T-helper 2 cell treated with Interferon-gamma antibody and Interleukin-4, amounts not matched to agents 100 ng/mL and 5 ng/mL, for 36 hours (primary cell): ENCODE results near the gene SP1. TPM values are rescaled to one million over a fixed set of nuclear protein-coding genes. Genes with fewer than 3 reads are reported as not detected.
"Not testable (repeated sequence)": the region's sequence is repeated elsewhere in the genome, so short reads cannot be mapped to it uniquely, and the experiment has no call there.

Source experiments
- intact Hi-C: fragments of 100-400 bp; cut with micrococcal nuclease; formaldehyde crosslinking; loops from one replicate; pipeline ENCODE4 v1.15.1; 2023
- total RNA-seq: library from RNA; stranded (reverse); gene quantifications from 2 replicates; pipeline ENCODE4 v1.2.3, GENCODE V29; 2022

SP1 gene
- total RNA-seq, 1 donor from 2014 or later, result 80.0 TPM

DNA sequence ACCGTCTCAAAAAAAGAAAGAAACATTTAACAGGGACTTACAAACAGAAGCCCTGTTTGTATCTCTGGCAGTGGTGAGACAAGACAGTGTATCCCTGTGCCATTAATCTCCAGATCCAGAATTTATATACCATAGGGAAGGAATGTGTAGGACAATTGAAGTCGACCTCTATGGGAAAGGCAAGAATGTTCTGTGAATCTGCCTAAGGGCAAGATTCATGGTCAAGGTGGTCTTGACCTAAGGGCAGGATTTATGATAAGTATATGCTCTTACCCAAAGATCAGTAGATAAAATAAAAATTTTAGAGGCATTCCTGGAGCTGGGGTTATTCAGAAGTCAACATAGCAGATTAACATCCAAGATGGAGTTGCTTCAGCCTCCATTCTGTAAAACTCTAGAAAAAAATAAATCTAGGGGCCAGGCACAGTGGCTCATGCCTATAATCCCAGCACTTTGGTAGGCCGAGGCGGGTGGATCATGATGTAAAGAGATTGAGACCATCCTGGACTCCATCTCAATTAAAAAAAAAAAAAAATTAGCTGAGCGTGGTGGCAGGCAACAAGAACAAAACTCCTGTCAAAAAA is 21.0 kb upstream of the SP1 start:
- intact Hi-C loops, result no loop called here

DNA sequence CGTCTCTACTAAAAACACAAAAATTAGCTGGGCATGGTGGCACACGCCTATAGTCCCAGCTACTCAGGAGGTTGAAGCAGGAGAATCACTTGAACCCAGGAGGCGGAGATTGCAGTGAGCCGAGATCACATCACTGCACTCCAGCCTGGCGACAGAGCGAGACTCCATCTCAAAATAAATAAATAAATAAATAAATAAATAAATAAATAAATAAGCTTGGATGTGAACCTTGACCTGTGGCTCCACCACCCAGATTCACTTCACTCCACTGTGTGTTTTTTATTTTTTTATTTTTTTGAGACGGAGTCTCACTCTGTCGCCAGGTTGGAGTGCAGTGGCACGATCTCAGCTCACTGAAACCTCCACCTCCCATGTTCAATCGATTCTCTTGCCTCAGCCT is 18.3 kb upstream of the SP1 start:
- intact Hi-C loops, result not testable (repeated sequence)

DNA sequence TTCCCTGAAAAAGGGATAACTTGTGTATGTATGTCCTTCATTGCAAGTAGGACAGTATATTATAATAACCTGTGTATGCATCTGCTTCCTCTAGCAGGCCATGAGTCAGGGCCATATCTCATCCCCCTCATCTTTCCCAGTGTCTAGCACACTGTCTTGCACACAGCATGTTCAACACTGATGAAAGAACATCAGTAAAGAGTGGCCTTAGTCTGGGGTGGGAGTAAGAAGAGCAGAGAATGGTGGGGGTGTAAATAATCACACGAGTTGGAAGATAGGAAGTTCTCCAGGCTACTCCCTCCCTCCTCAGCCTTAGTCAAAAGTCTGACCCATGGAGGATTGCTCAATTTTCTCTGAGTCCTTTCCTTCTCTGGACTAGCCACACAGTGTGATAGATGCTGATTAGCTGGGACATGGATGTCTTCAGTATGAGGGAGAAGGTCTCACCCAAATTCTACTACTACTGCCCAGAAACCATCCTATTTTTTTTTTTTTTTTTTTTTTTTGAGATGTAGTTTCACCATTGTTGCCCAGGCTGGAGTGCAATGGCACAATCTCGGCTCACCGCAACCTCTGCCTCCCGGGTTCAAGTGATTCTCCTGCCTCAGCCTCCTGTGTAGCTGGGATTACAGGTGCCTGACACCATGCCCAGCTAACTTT is 14.6 kb upstream of the SP1 start:
- intact Hi-C loops, result no loop called here

DNA sequence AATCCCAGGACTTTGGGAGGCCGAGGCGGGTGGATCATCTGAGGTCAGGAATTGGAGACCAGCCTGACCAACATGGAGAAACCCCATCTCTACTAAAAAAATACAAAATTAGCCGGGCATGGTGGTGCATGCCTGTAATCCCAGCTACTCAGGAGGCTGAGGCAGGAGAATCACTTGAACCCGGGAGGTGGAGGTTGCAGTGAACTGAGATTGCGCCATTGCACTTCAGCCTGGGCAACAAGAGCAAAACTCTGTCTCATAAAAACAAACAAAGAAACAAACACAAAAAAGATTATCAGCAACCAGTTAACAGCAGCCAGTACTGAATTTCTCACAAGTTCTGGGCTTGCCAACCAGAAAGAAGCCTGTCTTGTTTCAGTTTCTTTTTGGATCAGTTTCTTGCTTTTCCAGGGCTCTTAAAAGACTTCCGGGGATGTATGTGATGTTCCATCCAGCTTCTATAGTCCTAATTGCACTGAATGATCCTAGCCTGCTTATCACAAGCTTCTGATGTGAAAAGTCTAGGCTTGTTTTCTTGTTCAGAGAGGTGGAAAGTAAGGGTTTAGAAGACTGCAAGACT is 6.3 kb upstream of the SP1 start:
- intact Hi-C loops, result not testable (repeated sequence)

DNA sequence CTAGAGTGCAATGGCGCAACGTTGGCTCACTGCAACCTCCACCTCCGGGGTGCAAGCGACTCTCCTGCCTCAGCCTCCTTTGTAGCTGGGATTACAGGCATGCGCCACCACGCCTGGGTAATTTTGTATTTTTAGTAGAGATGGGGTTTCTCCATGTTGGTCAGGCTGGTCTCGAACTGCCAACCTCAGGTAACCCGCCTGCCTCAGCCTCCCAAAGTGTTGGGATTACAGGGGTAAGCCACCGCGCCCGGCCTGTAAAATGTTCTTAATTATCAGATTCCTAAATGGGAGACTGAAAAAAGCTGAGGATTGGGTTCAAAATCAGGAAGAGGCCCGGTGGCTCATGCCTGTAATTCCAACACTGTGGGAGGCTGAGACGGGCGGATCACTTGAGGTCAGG is 5.7 kb upstream of the SP1 start:
- intact Hi-C loops, result not testable (repeated sequence)

DNA sequence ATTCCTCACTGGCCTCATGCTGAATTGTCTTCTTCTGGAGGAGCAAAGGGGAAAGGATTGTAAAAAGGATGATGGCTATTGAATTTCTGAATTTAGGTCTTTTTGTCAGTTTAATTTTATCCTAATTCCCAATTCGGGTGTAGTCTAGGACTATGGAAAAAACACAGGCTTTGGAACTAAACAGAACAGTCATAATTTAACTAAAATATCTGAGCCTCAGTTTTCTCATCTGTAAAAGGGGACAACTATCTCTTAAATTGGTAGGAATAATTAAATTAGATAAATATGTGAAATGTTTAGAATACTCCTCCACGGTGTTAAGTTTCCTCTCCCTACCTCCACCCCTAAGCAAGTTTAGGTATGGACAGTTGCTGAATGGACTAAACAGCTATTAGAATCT is 3.2 kb upstream of the SP1 start:
- intact Hi-C loops, result no loop called here

DNA sequence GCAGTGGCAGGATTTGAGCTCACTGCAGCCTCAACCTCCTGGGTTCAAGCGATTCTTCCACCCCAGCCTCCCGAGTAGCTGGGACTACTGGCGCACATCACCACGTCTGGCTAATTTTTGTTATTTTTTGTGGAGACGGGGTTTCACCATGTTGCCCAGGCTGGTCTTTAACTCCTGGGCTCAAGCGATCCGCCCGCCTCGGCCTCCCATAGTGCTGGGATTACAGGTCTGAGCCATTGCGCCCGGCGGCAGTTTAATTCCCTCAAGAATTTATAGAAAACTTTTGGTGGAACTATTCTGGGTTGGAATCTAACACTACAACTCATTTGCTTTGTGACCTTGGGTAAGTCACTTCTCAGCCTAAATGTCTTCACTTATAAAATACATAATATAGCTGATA is 1.8 kb upstream of the SP1 start:
- intact Hi-C loops, result no loop called here

DNA sequence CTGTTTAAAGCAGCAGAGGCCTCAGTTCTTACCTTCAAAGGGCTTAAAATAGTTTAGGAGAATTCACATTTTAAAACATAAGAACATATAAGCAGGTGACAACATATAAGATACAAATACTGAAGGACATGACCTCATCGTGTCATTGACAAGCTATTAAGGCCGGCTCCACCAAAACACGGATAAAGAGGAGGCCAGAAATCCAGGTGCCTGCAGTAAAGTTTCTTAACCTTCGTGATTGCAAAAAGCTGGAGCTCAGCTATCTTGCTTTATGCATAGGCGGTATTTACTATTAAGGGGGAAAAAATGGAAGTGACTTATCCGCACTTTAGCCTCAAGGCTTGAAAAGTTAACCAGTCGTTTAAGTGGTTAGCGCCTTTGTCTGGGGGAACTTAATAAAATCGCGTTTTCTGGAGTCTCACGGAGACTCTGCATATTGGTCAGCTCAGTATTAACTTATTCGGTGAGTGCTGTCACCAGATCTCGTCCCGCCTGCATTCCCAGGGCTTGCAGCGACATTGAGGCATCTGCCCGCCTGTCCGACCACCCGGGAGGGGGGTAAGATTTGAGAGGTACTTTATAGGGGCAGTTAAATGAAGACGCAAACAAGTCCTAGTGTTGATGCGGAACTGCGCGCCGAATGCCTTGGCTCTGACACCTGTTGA is 1.1 kb upstream of the SP1 start:
- intact Hi-C loops, result loop anchor here (1.0 kb wide), 4 partner anchors 42 to 348 kb away; partner anchors contain the start of genes AAAS and CALCOCO1

DNA sequence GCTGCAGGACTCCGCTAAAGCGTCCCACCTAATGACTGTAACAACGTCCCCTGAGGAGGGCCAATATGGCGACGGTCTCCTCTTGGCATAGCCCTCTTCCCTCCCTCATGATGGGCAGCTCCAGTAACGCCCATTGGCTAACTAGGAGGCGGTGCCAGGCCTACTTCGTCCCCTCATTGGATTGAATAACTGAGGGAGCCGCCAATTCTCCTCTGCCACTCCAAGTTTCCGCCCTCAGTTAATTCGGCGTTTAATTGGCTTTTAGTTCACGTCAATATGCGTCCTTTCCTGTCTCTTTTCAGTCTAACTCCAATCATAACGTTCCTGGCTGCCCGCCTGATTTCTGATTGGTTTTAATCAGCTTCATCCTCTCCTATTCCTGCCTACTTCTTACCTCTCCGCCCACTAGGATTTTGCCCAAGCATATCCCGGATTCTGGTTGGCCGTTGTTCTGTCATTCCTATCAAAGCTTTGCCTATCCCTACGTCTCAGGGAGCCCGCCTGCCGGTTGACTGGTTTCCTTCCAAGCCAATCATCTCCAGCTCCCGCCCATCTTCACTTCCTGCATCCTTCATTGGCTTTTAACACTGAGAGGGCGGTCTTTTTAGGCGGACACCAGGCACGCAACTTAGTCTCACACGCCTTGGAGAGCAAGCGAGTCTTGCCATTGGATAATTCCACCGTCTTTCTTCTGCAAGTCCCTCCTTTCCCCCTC is 430 bp upstream of the SP1 start:
- intact Hi-C loops, result loop anchor here (1.0 to 2.0 kb wide), 8 partner anchors 42 to 373 kb away; partner anchors contain the start of genes AAAS, CALCOCO1, EIF4B and PRR13

DNA sequence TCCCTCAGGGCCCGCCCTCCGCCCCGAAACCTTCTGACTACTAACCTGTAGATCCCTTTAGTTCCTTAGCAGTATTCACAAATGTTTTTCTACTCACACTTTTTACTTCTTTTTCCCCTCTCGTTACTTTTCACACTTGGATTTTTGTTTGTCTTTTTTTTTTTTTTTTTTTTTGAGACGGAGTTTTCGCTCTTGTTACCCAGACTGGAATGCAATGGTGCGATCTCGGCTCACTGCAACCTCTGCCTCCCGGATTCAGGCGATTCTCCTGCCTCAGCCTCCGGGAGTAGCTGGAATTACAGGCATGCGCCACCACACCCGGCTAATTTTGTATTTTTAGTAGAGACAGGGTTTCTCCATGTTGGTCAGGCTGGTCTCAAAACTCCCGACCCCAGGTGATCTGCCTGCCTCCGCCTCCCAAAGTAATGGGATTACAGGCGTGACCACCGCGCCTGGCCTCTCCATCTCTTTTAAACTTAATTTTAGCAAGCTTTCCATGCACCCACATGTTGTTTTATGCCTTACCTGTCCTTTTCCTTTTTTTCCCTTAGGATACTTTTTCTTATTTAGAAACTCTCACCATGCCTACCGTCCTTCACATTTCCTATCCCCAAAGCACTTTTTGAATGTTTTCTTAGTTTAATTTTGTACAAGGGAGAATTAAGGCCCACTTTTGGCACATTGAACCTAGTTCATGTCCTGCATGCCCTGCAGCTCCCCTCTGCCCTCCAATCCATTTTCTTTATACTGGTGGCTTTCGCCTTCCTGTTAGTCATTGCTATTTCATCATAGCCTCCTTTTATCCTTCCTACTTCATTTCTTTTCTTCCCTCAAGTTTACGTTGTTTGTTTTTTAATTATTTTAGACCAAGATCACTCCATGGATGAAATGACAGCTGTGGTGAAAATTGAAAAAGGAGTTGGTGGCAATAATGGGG is 1.1 kb downstream of the SP1 start:
- intact Hi-C loops, result loop anchor here (1.0 to 2.0 kb wide), 4 partner anchors 57 to 375 kb away; partner anchors contain the start of genes EIF4B, PRR13 and TARBP2

DNA sequence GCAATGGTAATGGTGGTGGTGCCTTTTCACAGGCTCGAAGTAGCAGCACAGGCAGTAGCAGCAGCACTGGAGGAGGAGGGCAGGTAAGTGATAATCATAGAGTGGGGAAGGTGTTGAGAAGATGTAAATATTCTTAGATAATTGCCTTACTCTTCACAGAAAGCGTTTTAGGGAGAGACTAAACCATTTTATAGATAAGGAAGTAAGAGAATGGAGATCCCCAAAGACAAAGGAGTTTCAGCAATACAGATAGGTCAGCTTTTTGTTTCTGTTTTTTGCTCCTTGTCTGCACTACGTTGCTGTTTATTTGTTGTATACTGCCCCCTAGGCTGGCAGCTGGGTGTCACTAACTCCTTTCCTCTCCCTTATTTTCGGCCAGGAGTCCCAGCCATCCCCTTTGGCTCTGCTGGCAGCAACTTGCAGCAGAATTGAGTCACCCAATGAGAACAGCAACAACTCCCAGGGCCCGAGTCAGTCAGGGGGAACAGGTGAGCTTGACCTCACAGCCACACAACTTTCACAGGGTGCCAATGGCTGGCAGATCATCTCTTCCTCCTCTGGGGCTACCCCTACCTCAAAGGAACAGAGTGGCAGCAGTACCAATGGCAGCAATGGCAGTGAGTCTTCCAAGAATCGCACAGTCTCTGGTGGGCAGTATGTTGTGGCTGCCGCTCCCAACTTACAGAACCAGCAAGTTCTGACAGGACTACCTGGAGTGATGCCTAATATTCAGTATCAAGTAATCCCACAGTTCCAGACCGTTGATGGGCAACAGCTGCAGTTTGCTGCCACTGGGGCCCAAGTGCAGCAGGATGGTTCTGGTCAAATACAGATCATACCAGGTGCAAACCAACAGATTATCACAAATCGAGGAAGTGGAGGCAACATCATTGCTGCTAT is 2.0 kb downstream of the SP1 start:
- intact Hi-C loops, result loop anchor here (1.0 to 2.0 kb wide), 2 partner anchors 30 to 59 kb away; partner anchors contain the start of gene PRR13

DNA sequence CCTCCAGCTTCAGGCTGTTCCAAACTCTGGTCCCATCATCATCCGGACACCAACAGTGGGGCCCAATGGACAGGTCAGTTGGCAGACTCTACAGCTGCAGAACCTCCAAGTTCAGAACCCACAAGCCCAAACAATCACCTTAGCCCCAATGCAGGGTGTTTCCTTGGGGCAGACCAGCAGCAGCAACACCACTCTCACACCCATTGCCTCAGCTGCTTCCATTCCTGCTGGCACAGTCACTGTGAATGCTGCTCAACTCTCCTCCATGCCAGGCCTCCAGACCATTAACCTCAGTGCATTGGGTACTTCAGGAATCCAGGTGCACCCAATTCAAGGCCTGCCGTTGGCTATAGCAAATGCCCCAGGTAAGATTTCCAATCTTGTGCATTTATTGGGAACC is 3.3 kb downstream of the SP1 start:
- intact Hi-C loops, result no loop called here

DNA sequence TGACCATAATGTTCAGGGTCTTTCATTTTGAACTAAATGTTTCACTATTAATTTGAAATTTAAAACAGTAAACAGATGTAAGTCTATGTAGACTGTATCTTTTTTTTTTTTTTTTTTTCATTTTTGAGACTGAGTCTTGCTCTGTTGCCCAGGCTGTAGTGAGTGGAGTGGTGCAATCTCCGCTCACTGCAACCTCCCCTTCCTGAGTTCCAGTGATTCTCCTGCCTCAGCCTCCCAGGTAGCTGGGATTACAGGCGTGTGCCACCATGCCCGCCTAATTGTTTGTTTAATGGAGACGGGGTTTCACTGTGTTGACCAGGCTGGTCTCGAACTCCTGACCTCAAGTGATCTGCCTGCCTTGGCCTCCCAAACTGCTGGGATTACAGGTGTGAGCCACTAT is 6.4 kb downstream of the SP1 start:
- intact Hi-C loops, result not testable (repeated sequence)

DNA sequence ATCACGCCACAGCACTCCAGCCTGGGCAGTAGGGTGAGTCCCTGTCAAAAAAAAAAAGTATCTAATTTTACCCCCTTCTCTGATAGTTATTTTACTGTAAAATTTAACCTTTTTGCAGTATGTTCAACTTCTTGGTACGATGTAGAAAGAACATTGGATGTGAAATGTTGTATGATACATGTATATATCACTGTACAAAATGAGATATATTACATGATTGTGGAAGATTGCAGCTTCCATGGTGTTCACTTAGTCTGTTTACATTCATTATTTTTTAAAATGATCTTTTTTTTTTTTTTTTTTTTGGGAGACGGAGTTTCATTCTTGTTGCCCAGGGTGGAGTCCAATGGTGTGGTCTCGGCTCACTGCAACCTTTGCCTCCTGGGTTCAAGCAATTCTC is 9.0 kb downstream of the SP1 start:
- intact Hi-C loops, result no loop called here

DNA sequence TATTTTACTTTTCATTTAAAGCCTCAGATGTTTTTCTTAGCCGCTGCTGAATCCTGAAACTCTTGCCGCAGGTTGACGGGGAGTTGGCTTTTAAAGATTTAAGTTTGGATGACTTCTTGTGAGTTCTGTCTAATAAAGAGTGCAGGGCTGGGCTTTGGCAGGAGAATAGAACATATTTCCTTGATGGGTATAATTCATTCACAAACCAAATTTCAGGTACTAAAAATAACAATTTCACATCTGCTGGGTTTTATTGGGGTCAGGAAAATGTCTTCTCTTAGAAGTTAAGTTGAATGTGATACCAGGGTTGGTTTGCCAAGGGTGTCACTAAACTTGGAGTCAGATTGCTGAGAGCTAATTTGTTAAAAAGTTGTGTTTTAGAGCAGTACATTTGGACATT is 9.7 kb downstream of the SP1 start:
- intact Hi-C loops, result no loop called here

DNA sequence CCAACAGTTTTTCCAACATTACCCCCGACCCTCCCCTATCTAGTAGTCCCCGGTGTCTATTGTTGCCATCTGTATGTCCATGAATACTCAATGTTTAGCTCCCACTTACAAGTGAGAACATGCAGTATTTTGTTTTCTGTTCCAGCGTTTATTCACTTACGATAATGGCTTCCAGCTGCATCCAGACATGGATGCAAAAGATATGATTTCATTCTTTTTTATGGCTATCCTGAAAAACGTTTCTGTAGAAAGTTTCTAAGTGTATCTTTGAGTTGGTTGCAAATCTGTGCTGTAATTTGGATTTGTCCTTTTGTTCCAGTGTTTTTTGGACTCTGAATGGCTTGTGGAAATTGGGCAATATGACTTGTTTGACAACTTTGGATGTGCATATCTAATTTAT is 11.7 kb downstream of the SP1 start:
- intact Hi-C loops, result no loop called here

DNA sequence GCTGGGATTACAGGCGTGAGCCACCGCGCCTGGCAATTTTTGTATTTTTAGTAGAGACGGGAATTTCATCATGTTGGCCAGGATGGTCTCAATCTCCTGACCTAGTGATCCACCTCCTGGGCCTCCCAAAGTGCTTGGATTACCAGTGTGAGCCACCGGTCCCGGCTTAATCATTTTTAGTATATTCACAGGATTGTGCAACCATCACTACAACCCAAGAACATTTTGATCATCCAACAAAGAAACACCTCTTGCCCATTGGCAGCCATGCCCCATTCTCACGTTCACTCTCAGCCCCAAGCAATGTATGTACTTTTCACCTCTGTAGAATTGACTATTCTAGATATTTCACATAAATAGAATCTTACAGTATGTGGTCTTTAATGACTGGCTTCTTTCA is 19.9 kb downstream of the SP1 start:
- intact Hi-C loops, result no loop called here

DNA sequence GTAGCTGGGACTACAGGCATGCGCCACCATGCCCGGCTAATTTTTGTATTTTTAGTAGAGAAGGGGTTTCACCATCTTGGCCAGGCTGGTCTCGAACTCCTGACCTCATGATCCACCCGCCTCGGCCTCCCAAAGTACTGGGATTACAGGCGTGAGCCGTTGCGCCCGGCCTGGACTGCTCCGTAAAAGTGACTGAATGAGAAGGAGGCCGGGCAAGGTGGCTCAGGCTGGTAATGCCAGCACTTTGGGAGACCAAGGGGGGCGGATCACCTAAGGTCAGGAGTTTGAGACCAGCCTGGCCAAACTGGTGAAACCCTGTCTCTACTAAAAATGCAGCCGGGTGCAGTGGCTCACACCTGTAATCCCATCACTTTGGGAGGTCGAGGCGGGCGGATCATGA is 22.4 kb downstream of the SP1 start:
- intact Hi-C loops, result not testable (repeated sequence)

DNA sequence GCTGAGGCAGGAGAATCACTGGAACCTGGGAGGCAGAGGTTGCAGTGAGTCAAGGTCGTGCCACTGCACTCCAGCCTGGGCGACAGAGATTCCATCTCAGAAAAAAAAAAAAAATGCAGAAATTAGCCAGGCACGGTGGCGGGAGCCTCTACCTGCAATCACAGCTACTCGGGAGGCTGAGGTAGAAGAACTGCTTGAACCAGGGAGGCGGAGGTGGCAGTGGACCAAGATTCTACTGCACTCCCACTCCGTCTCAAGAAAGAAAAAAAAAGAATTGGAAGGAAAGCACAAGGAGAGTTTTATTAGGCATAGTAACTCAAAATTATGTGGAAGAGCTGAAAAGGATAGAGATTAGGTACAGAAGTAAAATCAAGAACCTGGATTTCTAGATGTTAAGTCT is 22.9 kb downstream of the SP1 start:
- intact Hi-C loops, result no loop called here
